ENCODE measurements around the gene SLC27A5.

The SLC27A5 gene

DNA sequence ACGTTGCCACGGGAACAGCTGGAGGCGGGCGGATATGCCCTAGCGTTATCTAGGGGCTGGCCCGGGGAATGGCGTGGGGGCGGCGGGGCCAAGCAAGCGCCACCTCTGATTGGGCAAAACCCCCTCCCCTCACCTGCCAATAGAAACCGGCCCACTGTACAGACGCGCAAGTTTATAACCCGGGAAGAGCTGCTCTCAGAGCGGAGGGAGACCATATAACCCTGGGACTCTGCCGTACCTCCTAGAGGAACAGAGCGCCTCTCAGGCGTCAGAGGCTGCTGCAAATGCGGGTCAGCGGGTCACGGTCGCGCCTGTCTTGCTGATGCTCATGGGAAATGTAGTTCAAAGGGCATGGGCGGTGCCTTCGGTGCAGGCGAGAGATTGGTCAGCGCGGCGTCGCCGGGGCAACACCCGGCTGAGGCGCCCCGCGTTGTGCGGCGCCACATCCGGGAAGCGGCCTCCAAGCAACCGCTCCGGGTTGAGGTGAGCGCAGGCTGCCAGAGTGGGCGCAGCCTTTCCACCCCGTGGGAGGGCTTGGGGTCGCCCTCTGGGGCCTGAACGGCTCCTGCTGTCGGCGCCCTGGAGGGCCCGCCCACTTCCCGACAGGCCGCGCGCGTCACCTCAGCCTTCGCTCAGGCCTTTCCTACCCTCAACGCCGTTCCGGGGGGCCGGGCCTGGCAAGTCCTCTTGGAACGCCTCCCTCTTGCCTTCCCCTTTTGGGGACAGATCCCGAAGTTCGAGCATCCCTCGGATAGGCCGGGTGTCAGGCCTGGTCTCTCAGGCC, 35.9 kb downstream of the SLC27A5 start, which contains the start of gene ZNF446:
ZNF446 (plus strand) TSS at position 639 of the 784 bp plus-strand sequence. CDS start 867 bp downstream, outside the sequence.
- peak within 1 kb of the TSS; percentile 89 for H3K4me2 ChIP-seq (ENCODE audit: low read length)
- H3K36me3 ChIP-seq (ENCODE audit: control insufficient read depth, insufficient read depth, low read length) = no peaks in the 10 kb centered on the region
- peaks cover 16% of the 10 kb centered on the region for H3K4me1 ChIP-seq
- H3K79me2 ChIP-seq = no peaks in the 10 kb centered on the region
- peak within 1 kb of the TSS; percentile 89 for H2AFZ ChIP-seq
- peak within 1 kb of the TSS; percentile 95 for H3K4me3 ChIP-seq (ENCODE audit: low read depth, low read length)
- H3K9ac ChIP-seq = peak within 1 kb of the TSS; percentile 56
- H3K9me3 ChIP-seq (ENCODE audit: control insufficient read depth, low read length) = no peaks in the 10 kb centered on the region
- H3K27me3 ChIP-seq (ENCODE audit: control insufficient read depth, insufficient read depth, low read length) = no peaks in the 10 kb centered on the region
- TF ChIP-seq, protein P1, sequence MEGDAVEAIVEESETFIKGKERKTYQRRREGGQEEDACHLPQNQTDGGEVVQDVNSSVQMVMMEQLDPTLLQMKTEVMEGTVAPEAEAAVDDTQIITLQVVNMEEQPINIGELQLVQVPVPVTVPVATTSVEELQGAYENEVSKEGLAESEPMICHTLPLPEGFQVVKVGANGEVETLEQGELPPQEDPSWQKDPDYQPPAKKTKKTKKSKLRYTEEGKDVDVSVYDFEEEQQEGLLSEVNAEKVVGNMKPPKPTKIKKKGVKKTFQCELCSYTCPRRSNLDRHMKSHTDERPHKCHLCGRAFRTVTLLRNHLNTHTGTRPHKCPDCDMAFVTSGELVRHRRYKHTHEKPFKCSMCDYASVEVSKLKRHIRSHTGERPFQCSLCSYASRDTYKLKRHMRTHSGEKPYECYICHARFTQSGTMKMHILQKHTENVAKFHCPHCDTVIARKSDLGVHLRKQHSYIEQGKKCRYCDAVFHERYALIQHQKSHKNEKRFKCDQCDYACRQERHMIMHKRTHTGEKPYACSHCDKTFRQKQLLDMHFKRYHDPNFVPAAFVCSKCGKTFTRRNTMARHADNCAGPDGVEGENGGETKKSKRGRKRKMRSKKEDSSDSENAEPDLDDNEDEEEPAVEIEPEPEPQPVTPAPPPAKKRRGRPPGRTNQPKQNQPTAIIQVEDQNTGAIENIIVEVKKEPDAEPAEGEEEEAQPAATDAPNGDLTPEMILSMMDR (IDR thresholded peaks at IDR 0.05) = no peak
- peak within 1 kb of the TSS; percentile 91 for H3K27ac ChIP-seq

DNA sequence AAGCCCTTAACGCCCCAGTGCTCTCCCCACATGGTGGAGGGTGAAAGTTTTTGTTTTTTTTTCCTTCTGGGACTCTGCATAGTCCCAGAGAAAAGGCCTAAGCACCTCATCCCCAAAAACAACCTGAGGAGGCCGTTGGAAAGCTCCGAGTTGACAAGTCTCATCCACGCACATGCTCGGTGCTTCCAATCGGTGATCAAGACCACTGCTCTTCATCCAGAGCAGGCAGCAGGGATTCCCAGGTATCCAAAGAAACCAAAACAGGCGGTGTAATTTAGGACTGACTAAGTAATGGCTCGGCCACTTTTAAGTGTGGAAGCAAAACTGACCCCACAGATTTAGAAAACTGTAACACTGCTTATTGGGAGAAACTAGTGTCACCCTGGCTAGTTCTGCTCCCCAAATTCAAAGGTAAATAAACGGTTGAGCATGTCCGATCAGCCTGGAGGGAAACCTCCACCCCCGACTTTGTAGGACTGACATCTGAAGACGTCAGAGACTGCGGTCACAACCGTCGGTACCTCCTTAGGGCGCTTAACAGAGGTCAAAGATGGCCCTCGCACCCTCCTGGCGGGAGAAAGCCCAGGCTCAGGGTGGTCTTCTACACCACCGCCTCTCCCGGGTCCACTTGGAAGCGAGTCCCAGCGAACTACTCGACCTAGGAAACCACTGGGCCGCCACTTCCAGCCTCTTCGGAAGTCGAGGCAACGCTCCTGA, 36.6 kb downstream of the SLC27A5 start:
- Histone ChIP-seq H3K36me3 (ENCODE audit: control insufficient read depth, insufficient read depth, low read length) (no peaks in the 10 kb centered on the region), H3K4me3 (ENCODE audit: low read depth, low read length) (peak overlapping the region; percentile 95), H2AFZ (peak overlapping the region; percentile 89), H3K4me2 (ENCODE audit: low read length) (peak overlapping the region; percentile 89), H3K9me3 (ENCODE audit: control insufficient read depth, low read length) (no peaks in the 10 kb centered on the region), H3K27me3 (ENCODE audit: control insufficient read depth, insufficient read depth, low read length) (no peaks in the 10 kb centered on the region), H3K4me1 (peaks cover 16% of the 10 kb centered on the region), H3K27ac (peak overlapping the region; percentile 91), H3K9ac (no peak overlapping the region), H3K79me2 (no peaks in the 10 kb centered on the region)
- TF ChIP-seq, protein P1 (IDR thresholded peaks at IDR 0.05) = no peak

DNA sequence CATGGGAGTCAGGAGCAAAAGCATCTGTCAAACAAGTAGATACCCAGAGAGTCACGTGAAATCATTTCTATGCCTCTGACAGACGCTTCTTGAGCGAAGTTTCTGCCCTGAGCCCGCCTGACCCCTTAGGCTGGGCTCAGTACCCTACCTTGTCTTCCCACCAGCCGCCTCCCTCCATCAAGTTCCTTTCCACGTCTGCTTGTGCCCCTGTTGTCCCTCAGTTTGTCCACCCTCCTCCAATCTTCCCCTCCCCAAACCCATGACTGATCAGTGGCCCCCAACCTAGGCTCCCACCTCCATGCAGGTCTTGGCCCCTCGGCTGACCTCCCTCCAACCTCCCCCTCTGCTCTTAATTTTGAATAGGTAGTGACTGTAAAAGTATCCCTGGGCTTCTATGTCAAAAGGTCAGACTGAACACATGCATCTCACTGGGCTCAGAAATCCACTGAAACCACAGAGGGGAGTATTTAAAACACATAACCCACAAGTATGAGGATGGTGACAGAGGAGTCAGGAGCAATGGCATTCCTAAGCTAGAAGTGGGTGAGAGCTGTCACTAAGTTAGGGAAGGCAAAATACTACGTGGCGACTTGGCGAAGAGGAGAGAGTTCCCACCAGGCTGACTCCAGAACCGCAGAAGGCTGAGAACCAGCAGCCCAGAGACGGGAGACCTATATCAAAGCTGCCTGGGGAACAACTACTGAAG, 37.3 kb downstream of the SLC27A5 start:
- H3K27me3 ChIP-seq (ENCODE audit: control insufficient read depth, insufficient read depth, low read length) = no peaks in the 10 kb centered on the region
- H3K79me2 ChIP-seq = no peaks in the 10 kb centered on the region
- H3K9ac ChIP-seq = no peak overlapping the region
- no peak overlapping the region for H2AFZ ChIP-seq
- no peaks in the 10 kb centered on the region for H3K36me3 ChIP-seq (ENCODE audit: control insufficient read depth, insufficient read depth, low read length)
- H3K9me3 ChIP-seq (ENCODE audit: control insufficient read depth, low read length) = no peaks in the 10 kb centered on the region
- H3K4me1 ChIP-seq = peaks cover 16% of the 10 kb centered on the region
- peak overlapping the region; percentile 91 for H3K27ac ChIP-seq
- H3K4me3 ChIP-seq (ENCODE audit: low read depth, low read length) = no peak overlapping the region
- H3K4me2 ChIP-seq (ENCODE audit: low read length) = no peak overlapping the region
- TF ChIP-seq, protein P1 (IDR thresholded peaks at IDR 0.05) = no peak

DNA sequence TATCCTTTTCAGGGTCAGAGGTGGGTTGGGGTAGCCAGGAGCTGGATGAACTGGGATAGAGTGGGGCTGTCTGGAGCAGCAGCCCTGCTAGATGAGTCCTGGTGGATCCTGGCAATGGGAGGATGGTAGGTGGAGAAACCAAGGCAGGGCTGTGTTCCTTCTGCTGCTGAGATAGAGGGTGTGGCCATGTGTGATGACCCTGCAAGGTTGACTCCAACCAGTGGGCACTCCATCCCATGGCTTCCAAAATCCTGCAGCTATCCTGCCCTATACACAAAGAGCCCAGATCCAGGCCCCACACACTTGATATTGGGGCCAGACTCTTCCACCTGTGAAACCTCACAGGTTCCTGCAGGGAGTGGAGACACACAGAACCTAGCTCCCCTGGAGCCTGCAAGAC, 38.0 kb downstream of the SLC27A5 start:
- peaks cover 3% of the 10 kb centered on the region for H3K79me2 ChIP-seq
- no peak overlapping the region for H3K27ac ChIP-seq
- H3K9me3 ChIP-seq (ENCODE audit: control insufficient read depth, low read length) = no peaks in the 10 kb centered on the region
- H3K9ac ChIP-seq = no peak overlapping the region
- no peak overlapping the region for H3K4me3 ChIP-seq (ENCODE audit: low read depth, low read length)
- TF ChIP-seq, protein P1 (IDR thresholded peaks at IDR 0.05) = no peak
- H3K4me1 ChIP-seq = peaks cover 16% of the 10 kb centered on the region
- H3K36me3 ChIP-seq (ENCODE audit: control insufficient read depth, insufficient read depth, low read length) = no peaks in the 10 kb centered on the region
- H3K4me2 ChIP-seq (ENCODE audit: low read length) = no peak overlapping the region
- no peak overlapping the region for H2AFZ ChIP-seq
- no peaks in the 10 kb centered on the region for H3K27me3 ChIP-seq (ENCODE audit: control insufficient read depth, insufficient read depth, low read length)
